MM.1S (cell line): Measurements from ENCODE around the gene PRICKLE1.

Source experiments
- DNase-seq: peaks from one replicate; pipeline ENCODE4 v3.0.0-alpha.2; 2015
- H2AFZ ChIP-seq: fragments of 300-600 bp; sonication (generic); 2 replicates; pipeline ENCODE4 v1.6.0; 2016; ENCODE audit warnings: antibody characterized with exemption, low read length
- H3F3A ChIP-seq: fragments of 300-600 bp; sonication (generic); 2 replicates; pipeline ENCODE4 v1.6.1; 2016; ENCODE audit warnings: mild to moderate bottlenecking, antibody characterized with exemption, low read length, moderate library complexity, mixed read lengths; ENCODE audit not compliant: insufficient read depth
- H3K27ac ChIP-seq: fragments of 300-600 bp; sonication (generic); 2 replicates; pipeline ENCODE4 v1.5.1; 2016; ENCODE audit warnings: mild to moderate bottlenecking, low read length
- H3K27me3 ChIP-seq: fragments of 300-600 bp; sonication (generic); replicated peaks from 2 replicates; pipeline ENCODE4 v1.6.0; 2016; ENCODE audit warnings: low read length; ENCODE audit not compliant: insufficient read depth
- H3K36me3 ChIP-seq: fragments of 300-600 bp; sonication (generic); replicated peaks from 2 replicates; pipeline ENCODE4 v1.6.1; 2016; ENCODE audit warnings: mild to moderate bottlenecking, low read length, mixed read lengths; ENCODE audit not compliant: insufficient read depth
- H3K4me1 ChIP-seq: fragments of 300-600 bp; sonication (generic); 2 replicates; pipeline ENCODE4 v1.6.1; 2016; ENCODE audit warnings: low read length, mixed read lengths
- H3K4me2 ChIP-seq: fragments of 300-600 bp; sonication (generic); 2 replicates; pipeline ENCODE4 v1.6.0; 2016; ENCODE audit warnings: low read depth, low read length
- H3K4me3 ChIP-seq: fragments of 300-600 bp; sonication (generic); 2 replicates; pipeline ENCODE4 v1.5.1; 2016; ENCODE audit warnings: low read length, mixed read lengths
- H3K79me2 ChIP-seq: fragments of 300-600 bp; sonication (generic); 2 replicates; pipeline ENCODE4 v1.6.1; 2016; ENCODE audit warnings: mixed run types, low read length, mixed read lengths
- H3K9ac ChIP-seq: fragments of 300-600 bp; sonication (generic); 2 replicates; pipeline ENCODE4 v1.6.1; 2016; ENCODE audit warnings: low read length, mixed read lengths
- H3K9me2 ChIP-seq: fragments of 300-600 bp; sonication (generic); replicated peaks from 2 replicates; pipeline ENCODE4 v1.6.1; 2016; ENCODE audit warnings: mild to moderate bottlenecking, low read length, mixed read lengths; ENCODE audit not compliant: insufficient read depth
- H3K9me3 ChIP-seq: fragments of 300-600 bp; sonication (generic); replicated peaks from 2 replicates; pipeline ENCODE4 v1.6.1; 2016; ENCODE audit warnings: mild to moderate bottlenecking, low read length, mixed read lengths; ENCODE audit not compliant: insufficient read depth
- H4K20me1 ChIP-seq: fragments of 300-600 bp; sonication (generic); 2 replicates; pipeline ENCODE4 v1.6.1; 2016; ENCODE audit warnings: mild to moderate bottlenecking, low read length, moderate library complexity, mixed read lengths; ENCODE audit not compliant: insufficient read depth
- CTCF ChIP-seq: fragments of 300-600 bp; sonication (generic); IDR thresholded peaks from 2 replicates; pipeline ENCODE4 v1.5.1; 2016; ENCODE audit warnings: antibody characterized with exemption, low read length, mixed read lengths
- EZH2 ChIP-seq: fragments of 300-600 bp; sonication (generic); optimal IDR thresholded peaks from 2 replicates; pipeline ENCODE3; 2017; ENCODE audit warnings: low read depth, mild to moderate bottlenecking, antibody characterized with exemption, low read length, mixed read lengths
- EZH2phosphoT487 ChIP-seq: fragments of 300-600 bp; sonication (generic); IDR thresholded peaks from 2 replicates; pipeline ENCODE4 v1.6.1; 2018; ENCODE audit warnings: antibody characterized with exemption, low read length

PRICKLE1 gene

GRCh38 chr12:42585154-42585840 is 4.2 kb downstream of the PRICKLE1 start:
- no peak overlapping the region for H3K27ac ChIP-seq
- no peak overlapping the region for H3K9ac ChIP-seq
- no peaks in the 10 kb centered on the region for H3F3A ChIP-seq
- 0 out of 2 replicates have a peak, but pooled peaks cover 7% of the 10 kb centered on the region for H3K27me3 ChIP-seq
- H3K9me3 ChIP-seq, result no peaks in the 10 kb centered on the region
- no peaks in the 10 kb centered on the region for H3K79me2 ChIP-seq
- H3K36me3 ChIP-seq, result no peaks in the 10 kb centered on the region
- no peak for DNase-seq
- H3K9me2 ChIP-seq, result no peaks in the 10 kb centered on the region
- H3K4me3 ChIP-seq, result no peak overlapping the region
- H4K20me1 ChIP-seq, result no peaks in the 10 kb centered on the region
- H3K4me1 ChIP-seq, result peaks cover 3% of the 10 kb centered on the region; the same call in 1 of the 2 replicates
- H3K4me2 ChIP-seq, result no peak overlapping the region
- TF ChIP-seq EZH2 (no peak), EZH2phosphoT487 (no peak), CTCF (no peak)
- H2AFZ ChIP-seq, result no peak overlapping the region

GRCh38 chr12:42584651-42585111 is 4.9 kb downstream of the PRICKLE1 start:
- Histone ChIP-seq H3K4me3 (no peak overlapping the region), H3F3A (no peaks in the 10 kb centered on the region), H3K9me3 (no peaks in the 10 kb centered on the region), H3K4me2 (no peak overlapping the region), H3K36me3 (no peaks in the 10 kb centered on the region), H4K20me1 (no peaks in the 10 kb centered on the region), H3K27ac (no peak overlapping the region), H2AFZ (no peak overlapping the region), H3K27me3 (0 out of 2 replicates have a peak, but pooled peaks cover 7% of the 10 kb centered on the region), H3K79me2 (no peaks in the 10 kb centered on the region), H3K9ac (no peak overlapping the region), H3K9me2 (no peaks in the 10 kb centered on the region), H3K4me1 (peaks cover 3% of the 10 kb centered on the region; the same call in 1 of the 2 replicates)
- TF ChIP-seq CTCF (no peak), EZH2 (no peak), EZH2phosphoT487 (no peak)
- no peak for DNase-seq

GRCh38 chr12:42583016-42583415 is 6.5 kb downstream of the PRICKLE1 start:
- no peak overlapping the region for H3K4me2 ChIP-seq
- H3K4me3 ChIP-seq, result no peak overlapping the region
- H3K9me2 ChIP-seq, result no peaks in the 10 kb centered on the region
- no peak overlapping the region for H3K27ac ChIP-seq
- no peaks in the 10 kb centered on the region for H3K27me3 ChIP-seq
- TF ChIP-seq EZH2phosphoT487, result no peak
- no peak for TF ChIP-seq EZH2
- TF ChIP-seq CTCF, result no peak
- H3K79me2 ChIP-seq, result no peaks in the 10 kb centered on the region
- H3K4me1 ChIP-seq, result no peaks in the 10 kb centered on the region
- H3K9me3 ChIP-seq, result no peaks in the 10 kb centered on the region
- no peaks in the 10 kb centered on the region for H3K36me3 ChIP-seq
- H3K9ac ChIP-seq, result no peak overlapping the region
- no peak overlapping the region for H2AFZ ChIP-seq
- H3F3A ChIP-seq, result no peaks in the 10 kb centered on the region
- H4K20me1 ChIP-seq, result no peaks in the 10 kb centered on the region
- no peak for DNase-seq
